Measurements from ENCODE around the gene WDFY3. TPM values are rescaled to one million over a fixed set of nuclear protein-coding genes. Genes with fewer than 3 reads are reported as not detected.

WDFY3 gene
- 1 to 10 TPM in 1 of 2 donors, under 1 TPM in 1; 0.18 to 1.9 TPM for total RNA-seq

DNA sequence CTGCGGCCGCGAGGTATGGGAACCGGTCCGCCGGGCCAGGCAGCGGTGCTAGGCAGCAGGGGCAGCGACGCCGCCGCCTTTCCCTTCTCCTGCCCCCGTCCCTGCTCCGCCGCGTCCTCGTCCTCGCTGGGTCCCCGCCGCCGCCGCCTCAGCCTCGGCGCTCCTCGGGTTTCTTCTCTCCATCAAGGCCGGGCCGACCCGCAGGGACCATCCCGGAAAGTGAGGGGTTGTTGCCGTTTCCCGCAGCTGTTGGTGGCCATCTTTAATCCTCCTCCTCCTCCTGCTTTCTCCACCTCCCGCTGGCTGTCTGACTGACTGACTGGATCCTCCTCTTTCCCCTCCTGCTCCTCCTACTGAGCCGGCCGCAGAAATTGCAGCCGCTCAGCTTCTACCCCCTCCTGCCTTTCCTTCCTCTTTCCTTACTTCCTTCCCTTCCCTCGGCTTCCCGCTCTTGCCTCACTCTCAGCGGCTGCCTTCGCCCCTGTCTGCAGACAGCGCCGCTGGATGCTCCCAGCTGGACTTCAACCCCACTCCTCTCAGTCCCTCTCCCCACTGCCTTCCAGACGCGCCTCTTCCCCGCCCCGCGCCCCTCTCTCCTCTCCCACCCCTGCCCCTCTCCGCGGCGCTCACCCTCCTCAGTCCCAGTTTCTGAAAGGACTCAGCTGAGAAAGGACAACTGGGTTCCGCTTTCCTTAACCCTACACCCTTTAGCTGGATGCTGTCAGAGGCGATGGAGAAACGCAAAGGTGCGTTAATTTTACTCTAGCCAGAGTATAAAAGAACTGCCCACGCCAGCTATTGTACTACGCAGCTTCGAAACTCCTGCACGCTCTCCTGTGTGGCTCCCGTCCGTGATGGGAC, at the start of gene WDFY3:
Gene WDFY3, minus strand, starts transcription at position 309 of the 861 bp plus-strand sequence. CDS start 106,099 bp downstream, outside the sequence.
- peak in 1 of 2 donors; percentile 6 for DNase-seq (ENCODE audit: low spot score in 2 of 2)
- H3K36me3 Mint-ChIP-seq: peaks cover 0 to 11% of the 10 kb centered on the region in 2 donors
- no peaks in the 10 kb centered on the region for H3K9me3 Mint-ChIP-seq
- ATAC-seq: peak in 1 of 2 donors; percentile 73
- H3K27ac Mint-ChIP-seq: no peak within 1 kb of the TSS

DNA sequence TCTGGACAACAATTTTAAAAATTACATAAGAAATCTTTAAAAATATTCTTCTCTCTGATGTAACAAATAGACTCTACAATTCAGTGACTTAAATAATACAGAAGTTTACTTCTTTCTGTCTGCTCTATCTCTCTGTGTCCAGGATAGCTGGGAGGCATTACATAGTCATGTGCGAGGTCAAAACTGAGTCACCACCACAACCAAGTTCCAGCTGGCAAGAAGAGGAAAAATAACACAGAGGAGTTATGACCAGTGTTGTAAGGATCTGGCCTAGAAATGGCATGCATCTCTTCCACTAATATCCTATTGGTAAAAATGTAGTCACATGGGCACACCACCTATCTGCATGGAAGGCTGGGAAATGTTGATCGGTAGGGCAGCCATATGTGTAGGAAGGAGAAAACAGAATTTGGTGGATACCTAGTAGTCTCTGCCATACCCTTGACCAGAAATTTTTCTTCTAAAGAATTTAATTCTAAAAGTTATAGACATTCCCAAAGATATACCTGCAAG, 39.4 kb upstream of the WDFY3 start:
- Mint-ChIP-seq H3K27ac (no peak overlapping the region), H3K9me3 (peaks cover 0 to 4% of the 10 kb centered on the region in 2 donors), H3K36me3 (no peaks in the 10 kb centered on the region)
- ATAC-seq (no peak), DNase-seq (ENCODE audit: low spot score in 2 of 2) (no peak)

DNA sequence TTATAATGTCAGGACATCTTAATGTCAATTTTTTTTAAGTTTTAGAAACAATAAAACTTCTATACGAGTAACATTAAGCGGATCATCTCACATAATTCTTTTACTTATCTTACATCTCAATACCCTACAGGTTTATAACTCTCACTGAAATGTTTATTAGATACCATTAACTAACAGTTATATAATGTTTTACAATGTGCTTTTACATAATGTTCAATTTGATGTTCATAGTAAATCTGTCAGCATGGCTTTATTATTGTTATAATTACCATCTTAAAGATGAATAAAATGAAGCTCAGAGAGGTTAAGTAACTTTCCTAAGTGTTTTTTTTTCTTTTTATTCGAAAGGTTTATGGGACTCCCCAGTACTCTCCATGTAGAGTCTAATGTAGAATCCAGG, 33.9 kb upstream of the WDFY3 start:
- ATAC-seq: no peak
- Mint-ChIP-seq H3K27ac (no peak overlapping the region), H3K9me3 (peaks cover 9 to 10% of the 10 kb centered on the region in 2 donors), H3K36me3 (no peaks in the 10 kb centered on the region)
- no peak for DNase-seq (ENCODE audit: low spot score in 2 of 2)

GRCh38 chr4:84995386-84995785, 28.9 kb upstream of the WDFY3 start:
- DNase-seq (ENCODE audit: low spot score in 2 of 2) (no peak), ATAC-seq (no peak)
- Mint-ChIP-seq H3K9me3 (peaks cover 9 to 12% of the 10 kb centered on the region in 2 donors), H3K36me3 (no peaks in the 10 kb centered on the region), H3K27ac (no peak overlapping the region)

GRCh38 chr4:84994280-84994679, 27.8 kb upstream of the WDFY3 start:
- Mint-ChIP-seq H3K36me3 (no peaks in the 10 kb centered on the region), H3K9me3 (peaks cover 8 to 12% of the 10 kb centered on the region in 2 donors), H3K27ac (no peak overlapping the region)
- DNase-seq (ENCODE audit: low spot score in 2 of 2) (no peak), ATAC-seq (no peak)

- DNase-seq (ENCODE audit: low spot score in 2 of 2) (no peak), ATAC-seq (no peak)
- Mint-ChIP-seq H3K9me3 (peaks cover 3 to 8% of the 10 kb centered on the region in 2 donors), H3K36me3 (no peaks in the 10 kb centered on the region), H3K27ac (no peak overlapping the region)
Observed at GRCh38 chr4:84985952-84986351, 19.5 kb upstream of the WDFY3 start.

DNA sequence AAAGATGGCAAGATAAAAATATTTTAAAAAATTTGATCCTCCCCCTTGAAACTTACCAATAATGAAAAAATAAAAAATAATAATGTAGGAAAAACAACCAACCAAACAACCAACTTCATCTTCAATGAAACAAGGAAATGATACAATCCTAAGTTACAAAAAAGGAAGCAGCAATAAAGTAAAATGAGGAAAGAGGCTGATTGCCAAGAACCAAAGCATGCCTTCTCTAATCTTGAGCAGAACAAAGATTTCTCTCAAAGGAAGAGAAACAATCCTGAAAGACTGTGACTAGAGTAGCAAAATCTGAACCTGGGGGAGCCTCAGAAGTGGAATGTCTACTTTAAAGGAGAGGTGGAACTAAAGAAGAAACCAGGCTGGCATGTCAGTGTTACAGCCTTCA, 10.9 kb upstream of the WDFY3 start:
- Mint-ChIP-seq H3K36me3 (no peaks in the 10 kb centered on the region), H3K9me3 (peaks cover 4 to 9% of the 10 kb centered on the region in 2 donors)
- ATAC-seq: no peak

GRCh38 chr4:84973856-84974255, 7.4 kb upstream of the WDFY3 start:
- no peaks in the 10 kb centered on the region for H3K36me3 Mint-ChIP-seq
- H3K9me3 Mint-ChIP-seq: peaks cover 0 to 6% of the 10 kb centered on the region in 2 donors
- H3K27ac Mint-ChIP-seq: no peak overlapping the region
- DNase-seq (ENCODE audit: low spot score in 2 of 2) (no peak), ATAC-seq (no peak)

More for the DNA sequence above, 10.9 kb upstream of the WDFY3 start:
- no peak for DNase-seq (ENCODE audit: low spot score in 2 of 2)
- no peak overlapping the region for H3K27ac Mint-ChIP-seq

GRCh38 chr4:84971319-84971932, 4.9 kb upstream of the WDFY3 start:
- Mint-ChIP-seq H3K27ac (no peak overlapping the region), H3K36me3 (peaks cover 0 to 10% of the 10 kb centered on the region in 2 donors), H3K9me3 (peaks cover 0 to 6% of the 10 kb centered on the region in 2 donors)
- ATAC-seq: no peak
- no peak for DNase-seq (ENCODE audit: low spot score in 2 of 2)

DNA sequence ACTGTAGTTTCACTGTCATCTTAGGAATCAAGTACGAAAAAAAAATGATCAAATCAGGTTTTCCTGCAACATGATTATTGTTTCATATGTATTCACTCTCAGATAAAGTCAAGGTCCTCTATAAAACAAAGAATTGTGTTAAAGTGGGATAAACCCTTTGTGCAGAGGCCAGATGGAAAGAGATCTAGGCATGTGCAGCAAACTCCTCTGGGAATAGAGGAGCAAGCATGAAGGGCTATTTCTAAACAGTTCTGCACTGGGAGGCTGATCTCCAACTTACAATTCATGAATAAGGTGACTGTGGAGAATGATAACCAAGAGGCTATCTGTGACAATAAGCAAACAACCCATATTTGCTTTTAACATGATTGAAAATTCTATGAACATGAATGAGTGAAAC, 2.4 kb upstream of the WDFY3 start:
- no peaks in the 10 kb centered on the region for H3K9me3 Mint-ChIP-seq
- ATAC-seq: no peak
- peaks cover 0 to 11% of the 10 kb centered on the region in 2 donors for H3K36me3 Mint-ChIP-seq
- DNase-seq (ENCODE audit: low spot score in 2 of 2): no peak
- no peak overlapping the region for H3K27ac Mint-ChIP-seq

GRCh38 chr4:84967243-84967690, 777 bp upstream of the WDFY3 start:
- DNase-seq (ENCODE audit: low spot score in 2 of 2): no peak
- ATAC-seq: no peak
- H3K27ac Mint-ChIP-seq: no peak overlapping the region
- H3K36me3 Mint-ChIP-seq: peaks cover 0 to 11% of the 10 kb centered on the region in 2 donors
- no peaks in the 10 kb centered on the region for H3K9me3 Mint-ChIP-seq

- no peak for DNase-seq (ENCODE audit: low spot score in 2 of 2)
- Mint-ChIP-seq H3K36me3 (peaks cover 0 to 11% of the 10 kb centered on the region in 2 donors), H3K27ac (no peak overlapping the region), H3K9me3 (no peaks in the 10 kb centered on the region)
- ATAC-seq: peak in 1 of 2 donors; percentile 52
Observed at GRCh38 chr4:84965553-84966381, 723 bp downstream of the WDFY3 start.

DNA sequence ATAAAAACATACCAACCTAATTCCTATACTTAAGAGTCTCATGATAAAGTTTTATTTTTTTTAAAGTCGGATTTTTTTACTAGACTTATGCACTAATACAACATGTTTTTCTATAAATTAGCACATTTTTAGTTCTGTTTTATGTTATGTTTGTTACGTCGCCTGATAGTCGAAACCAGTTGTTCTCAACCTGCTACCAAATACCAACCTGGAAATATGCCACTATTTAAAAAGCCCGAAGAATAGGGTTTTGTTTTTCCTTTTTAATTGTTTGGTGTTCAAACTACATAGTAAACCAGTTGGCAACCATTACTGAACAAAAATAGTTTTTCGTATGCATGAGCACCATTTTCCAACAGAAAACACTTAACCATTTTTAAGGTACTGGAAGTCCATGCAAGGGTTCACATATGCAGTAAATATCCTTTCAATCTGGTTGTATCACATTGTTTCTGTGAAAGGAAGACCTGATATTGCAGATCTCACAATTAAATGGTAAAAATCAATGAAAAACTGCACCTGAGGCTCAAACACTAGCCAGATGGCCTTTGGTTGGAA, 1.4 kb downstream of the WDFY3 start:
- H3K27ac Mint-ChIP-seq: no peak overlapping the region
- ATAC-seq (no peak), DNase-seq (ENCODE audit: low spot score in 2 of 2) (no peak)
- H3K36me3 Mint-ChIP-seq: peaks cover 0 to 11% of the 10 kb centered on the region in 2 donors
- H3K9me3 Mint-ChIP-seq: no peaks in the 10 kb centered on the region

- Mint-ChIP-seq H3K9me3 (no peaks in the 10 kb centered on the region), H3K36me3 (peaks cover 0 to 8% of the 10 kb centered on the region in 2 donors), H3K27ac (no peak overlapping the region)
- DNase-seq (ENCODE audit: low spot score in 2 of 2) (no peak), ATAC-seq (no peak)
Observed at GRCh38 chr4:84962102-84962501, 4.4 kb downstream of the WDFY3 start.

DNA sequence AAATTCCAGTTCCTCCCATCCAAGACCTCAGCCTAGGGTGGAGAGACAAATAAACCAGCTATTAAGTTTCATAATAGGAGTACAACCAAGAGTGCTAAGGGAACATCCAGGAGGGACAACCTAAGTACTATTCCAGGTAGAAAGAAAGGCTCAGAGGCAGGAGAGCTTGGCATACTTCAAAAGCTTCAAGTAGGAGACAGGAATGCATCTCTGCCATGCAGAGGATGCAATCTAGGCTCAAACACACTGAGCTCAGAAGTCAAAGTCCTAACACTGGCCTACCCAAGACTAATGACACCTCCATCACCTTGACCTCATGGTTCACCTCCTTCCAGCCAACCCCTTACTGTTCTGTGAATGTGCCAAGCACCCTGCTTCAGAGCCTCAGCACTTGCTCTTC, 8.1 kb downstream of the WDFY3 start:
- DNase-seq (ENCODE audit: low spot score in 2 of 2) (no peak), ATAC-seq (no peak)
- Mint-ChIP-seq H3K27ac (no peak overlapping the region), H3K9me3 (no peaks in the 10 kb centered on the region), H3K36me3 (no peaks in the 10 kb centered on the region)

Measured in activated naive CD4-positive, alpha-beta T cell treated with anti-CD3 and anti-CD28 coated beads, Interleukin-2, amount 50 U/mL, for 72 hours (primary cell).